Osteoblast (primary cell): Measurements from ENCODE around the gene MSH5. TPM values are rescaled to one million over a fixed set of nuclear protein-coding genes. Genes with fewer than 3 reads are reported as not detected.

ENCODE experiments used
- DNase-seq: peaks from one replicate; pipeline ENCODE4 v3.0.0; 2011; ENCODE audit warnings: low spot score, mixed read lengths; ENCODE audit not compliant: insufficient read length; ENCODE audit errors: missing footprints
- H2AFZ ChIP-seq: 2 replicates; pipeline ENCODE4 v1.6.0; 2011; ENCODE audit warnings: mild to moderate bottlenecking, low read length
- H3K27ac ChIP-seq: 2 replicates; pipeline ENCODE4 v1.5.1; 2011; ENCODE audit warnings: mild to moderate bottlenecking, low read depth, low read length, moderate library complexity
- H3K27me3 ChIP-seq: 2 replicates; pipeline ENCODE4 v1.6.0; 2012; ENCODE audit warnings: mild to moderate bottlenecking, control low read depth, inconsistent platforms, low read length, moderate library complexity; ENCODE audit not compliant: insufficient read depth
- H3K36me3 ChIP-seq: 2 replicates; pipeline ENCODE4 v1.5.1; 2011; ENCODE audit warnings: mild to moderate bottlenecking, low read length, control low read depth, moderate library complexity; ENCODE audit not compliant: insufficient read depth
- H3K4me1 ChIP-seq: 2 replicates; pipeline ENCODE4 v1.5.1; 2011; ENCODE audit warnings: mild to moderate bottlenecking, low read length, control low read depth, moderate library complexity; ENCODE audit not compliant: insufficient read depth
- H3K4me2 ChIP-seq: 2 replicates; pipeline ENCODE4 v1.6.0; 2011; ENCODE audit warnings: mild to moderate bottlenecking, low read length; ENCODE audit not compliant: insufficient read depth
- H3K4me3 ChIP-seq: fragments of 200-600 bp; sonication (generic); 3 replicates; pipeline ENCODE4 v1.5.1; 2012; ENCODE audit warnings: mild to moderate bottlenecking, low read length, inconsistent platforms; ENCODE audit not compliant: insufficient read depth
- H3K79me2 ChIP-seq: 2 replicates; pipeline ENCODE4 v1.6.0; 2012; ENCODE audit warnings: mild to moderate bottlenecking, low read length, control low read depth, inconsistent platforms; ENCODE audit not compliant: insufficient read depth
- H3K9me3 ChIP-seq: 2 replicates; pipeline ENCODE4 v1.5.1; 2011; ENCODE audit warnings: low read depth, low read length, control low read depth
- H4K20me1 ChIP-seq: 2 replicates; pipeline ENCODE4 v1.6.0; 2012; ENCODE audit warnings: mild to moderate bottlenecking, low read length, control low read depth; ENCODE audit not compliant: insufficient read depth
- CTCF ChIP-seq: IDR thresholded peaks from 2 replicates; pipeline ENCODE4 v1.5.1; 2011; ENCODE audit warnings: mild to moderate bottlenecking, low read depth, low read length, moderate library complexity; ENCODE audit errors: extremely low read depth
- total RNA-seq: library from RNA; depleted of rRNA; stranded (reverse); fragments of >200 nt; gene quantifications from 2 replicates; pipeline ENCODE4 v1.2.3, GENCODE V29; 2012

MSH5 gene
- total RNA-seq, 1 donor, result 13.0 TPM

GRCh38 chr6:31691564-31692108 lies 48.2 kb upstream of the MSH5 start:
- Histone ChIP-seq H4K20me1 (peaks cover 5% of the 10 kb centered on the region), H3K9me3 (no peaks in the 10 kb centered on the region), H3K4me2 (no peak overlapping the region), H3K4me3 (no peak overlapping the region), H3K27ac (no peak overlapping the region), H3K4me1 (no peaks in the 10 kb centered on the region), H3K27me3 (no peaks in the 10 kb centered on the region), H3K79me2 (no peaks in the 10 kb centered on the region), H2AFZ (no peak overlapping the region), H3K36me3 (peaks cover 74% of the 10 kb centered on the region)
- DNase-seq, result no peak
- no peak for TF ChIP-seq CTCF

GRCh38 chr6:31692353-31692752 lies 47.5 kb upstream of the MSH5 start:
- peaks cover 6% of the 10 kb centered on the region for H4K20me1 ChIP-seq
- no peak overlapping the region for H3K27ac ChIP-seq
- H3K36me3 ChIP-seq, result peaks cover 73% of the 10 kb centered on the region
- H3K9me3 ChIP-seq, result no peaks in the 10 kb centered on the region
- H2AFZ ChIP-seq, result no peak overlapping the region
- no peak overlapping the region for H3K4me2 ChIP-seq
- no peak overlapping the region for H3K4me3 ChIP-seq
- TF ChIP-seq CTCF, result no peak
- no peaks in the 10 kb centered on the region for H3K4me1 ChIP-seq
- no peaks in the 10 kb centered on the region for H3K27me3 ChIP-seq
- no peak for DNase-seq
- H3K79me2 ChIP-seq, result no peaks in the 10 kb centered on the region

- H3K4me1 ChIP-seq, result no peaks in the 10 kb centered on the region
- no peak overlapping the region for H3K4me3 ChIP-seq
- peaks cover 68% of the 10 kb centered on the region for H3K36me3 ChIP-seq
- no peak for DNase-seq
- H3K79me2 ChIP-seq, result no peaks in the 10 kb centered on the region
- no peaks in the 10 kb centered on the region for H3K27me3 ChIP-seq
- H2AFZ ChIP-seq, result no peak overlapping the region
- TF ChIP-seq CTCF, result no peak
- peaks cover 9% of the 10 kb centered on the region for H4K20me1 ChIP-seq
- no peak overlapping the region for H3K27ac ChIP-seq
- H3K9me3 ChIP-seq, result no peaks in the 10 kb centered on the region
- H3K4me2 ChIP-seq, result no peak overlapping the region
These were observed 46.9 kb upstream of the MSH5 start for GRCh38 chr6:31692886-31693285.

GRCh38 chr6:31693535-31693934 lies 46.3 kb upstream of the MSH5 start:
- H3K79me2 ChIP-seq, result no peaks in the 10 kb centered on the region
- TF ChIP-seq CTCF, result no peak
- H4K20me1 ChIP-seq, result peaks cover 9% of the 10 kb centered on the region
- no peaks in the 10 kb centered on the region for H3K27me3 ChIP-seq
- no peak overlapping the region for H3K4me3 ChIP-seq
- H3K27ac ChIP-seq, result no peak overlapping the region
- H3K36me3 ChIP-seq, result peaks cover 62% of the 10 kb centered on the region
- DNase-seq, result no peak
- H3K4me2 ChIP-seq, result no peak overlapping the region
- H3K4me1 ChIP-seq, result no peaks in the 10 kb centered on the region
- no peak overlapping the region for H2AFZ ChIP-seq
- no peaks in the 10 kb centered on the region for H3K9me3 ChIP-seq
